HG02678 (cell line): ENCODE data around the gene CEP72.
"Not testable (repeated sequence)": the region's sequence is repeated elsewhere in the genome, so short reads cannot be mapped to it uniquely, and the experiment has no call there.

Experiments
- ATAC-seq: cut with Tn5 transposase; IDR thresholded peaks from one replicate; pipeline ENCODE4 v1.9.1; 2021; ENCODE audit warnings: mild to moderate bottlenecking, moderate library complexity; ENCODE audit not compliant: unreplicated experiment

Gene CEP72

DNA sequence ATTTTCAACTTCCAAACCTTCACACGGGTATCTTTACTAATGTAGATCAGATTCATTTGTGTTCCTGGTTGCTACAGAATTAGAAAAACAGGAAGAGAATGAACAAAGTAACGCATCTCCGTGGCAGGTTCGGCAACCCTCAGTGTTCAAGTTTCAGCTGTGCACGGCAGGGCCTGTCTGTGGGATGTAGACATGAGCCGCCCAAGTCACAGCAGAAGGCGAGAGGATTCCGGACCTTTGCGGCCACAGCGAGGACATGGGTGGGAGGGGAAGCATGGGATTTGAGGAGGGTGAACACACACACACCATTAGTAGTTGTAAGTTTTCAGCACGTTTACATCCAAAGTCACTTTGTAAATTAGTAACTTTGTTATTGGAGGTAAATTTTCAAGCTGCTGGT, 31.7 kb upstream of the CEP72 start:
- no peak for ATAC-seq

- no peak for ATAC-seq
These were observed 30.9 kb upstream of the CEP72 start for GRCh38 chr5:581266-581665.

DNA sequence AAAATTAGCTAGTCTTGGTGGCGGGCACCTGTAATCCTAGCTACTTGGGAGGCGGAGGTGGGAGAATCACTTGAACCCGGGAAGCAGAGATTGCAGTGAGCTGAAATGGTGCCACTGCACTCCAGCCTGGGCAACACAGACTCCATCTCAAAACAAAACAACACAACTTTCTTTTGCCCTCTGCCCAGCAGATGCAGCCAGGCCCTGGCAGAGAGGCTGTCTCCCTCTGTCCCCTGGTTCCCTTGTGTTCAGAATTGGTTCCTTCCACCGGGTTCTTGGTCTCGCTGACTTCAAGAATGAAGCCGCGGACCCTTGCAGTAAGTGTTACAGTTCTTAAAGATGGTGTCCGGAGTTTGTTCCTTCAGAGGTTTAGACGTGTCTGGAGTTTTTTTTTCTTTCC, 30.2 kb upstream of the CEP72 start:
- ATAC-seq, result no peak

GRCh38 chr5:582445-582844, 29.7 kb upstream of the CEP72 start:
- ATAC-seq, result not testable (repeated sequence)

- no peak for ATAC-seq
These were observed 29.1 kb upstream of the CEP72 start for GRCh38 chr5:582936-583635.

- ATAC-seq, result no peak
These were observed 28.5 kb upstream of the CEP72 start for GRCh38 chr5:583645-584044.

DNA sequence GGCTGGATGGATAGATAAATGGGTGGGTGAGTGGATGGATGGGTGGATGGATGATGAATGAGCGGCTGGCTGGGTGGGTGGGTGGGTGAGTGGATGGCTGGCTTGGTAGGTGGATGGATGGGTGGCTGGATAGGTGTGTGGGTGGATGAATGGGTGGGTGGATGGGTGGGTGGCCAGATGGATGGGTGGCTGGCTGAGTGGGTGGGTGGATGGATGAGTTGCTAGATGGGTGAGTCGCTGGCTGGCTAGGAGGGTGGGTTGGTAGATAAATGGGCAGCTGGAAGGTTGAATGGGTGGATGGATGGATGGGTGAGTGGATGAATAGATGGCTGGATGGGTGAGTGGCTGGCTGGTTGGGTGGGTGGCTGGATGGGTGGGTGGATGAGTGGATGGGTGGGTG, 27.9 kb upstream of the CEP72 start:
- no peak for ATAC-seq

- ATAC-seq, result no peak
These were observed 27.3 kb upstream of the CEP72 start for GRCh38 chr5:584846-585245.

DNA sequence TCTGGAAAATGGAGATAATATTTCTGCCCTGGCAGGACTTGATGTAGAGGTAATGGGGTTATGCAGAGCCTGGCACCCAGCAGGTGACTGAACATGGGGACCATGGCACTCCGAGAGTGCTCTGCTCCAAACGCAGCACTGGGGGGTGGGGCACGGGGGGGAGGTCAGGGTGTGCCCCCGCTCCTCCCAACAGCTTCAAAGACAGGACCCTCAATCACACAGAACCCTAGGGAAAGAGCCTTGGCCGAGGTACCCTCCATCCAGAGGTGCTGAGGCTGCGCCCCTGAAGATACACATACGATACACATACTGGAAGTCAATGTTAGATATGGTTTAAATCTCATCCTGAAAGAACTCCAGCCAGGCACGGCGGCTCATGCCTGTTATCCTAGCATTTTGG, 26.6 kb upstream of the CEP72 start:
- ATAC-seq, result no peak

- no peak for ATAC-seq
These were observed 26.0 kb upstream of the CEP72 start for GRCh38 chr5:585962-586628.

DNA sequence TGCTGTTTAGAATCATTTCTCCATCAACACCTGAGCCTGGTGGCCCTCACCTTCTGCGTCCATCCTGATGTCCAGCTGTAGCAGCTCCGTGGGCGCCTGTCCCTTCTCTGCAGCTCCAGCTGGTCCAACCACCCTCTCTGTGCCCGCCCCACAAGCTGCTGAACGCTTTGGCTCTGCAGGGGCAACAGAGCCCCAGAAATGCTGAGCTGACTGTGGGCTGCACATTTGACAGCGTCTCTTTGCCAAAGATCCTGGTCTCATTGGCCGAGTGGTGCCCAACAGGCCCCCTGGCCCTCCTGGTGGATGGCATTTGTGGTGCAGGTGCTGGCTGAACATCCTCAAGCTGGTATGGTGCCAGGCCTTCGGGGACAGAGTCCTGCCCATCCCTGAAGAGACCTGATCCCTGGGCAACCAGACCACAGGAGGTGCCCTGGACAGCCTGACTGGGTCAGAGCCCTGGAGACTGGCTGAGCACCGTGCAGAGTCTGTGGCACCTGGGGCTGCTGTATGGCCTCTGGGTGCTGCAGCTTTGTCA, 25.3 kb upstream of the CEP72 start:
- no peak for ATAC-seq

- ATAC-seq, result no peak
These were observed 24.7 kb upstream of the CEP72 start for GRCh38 chr5:587403-587802.

DNA sequence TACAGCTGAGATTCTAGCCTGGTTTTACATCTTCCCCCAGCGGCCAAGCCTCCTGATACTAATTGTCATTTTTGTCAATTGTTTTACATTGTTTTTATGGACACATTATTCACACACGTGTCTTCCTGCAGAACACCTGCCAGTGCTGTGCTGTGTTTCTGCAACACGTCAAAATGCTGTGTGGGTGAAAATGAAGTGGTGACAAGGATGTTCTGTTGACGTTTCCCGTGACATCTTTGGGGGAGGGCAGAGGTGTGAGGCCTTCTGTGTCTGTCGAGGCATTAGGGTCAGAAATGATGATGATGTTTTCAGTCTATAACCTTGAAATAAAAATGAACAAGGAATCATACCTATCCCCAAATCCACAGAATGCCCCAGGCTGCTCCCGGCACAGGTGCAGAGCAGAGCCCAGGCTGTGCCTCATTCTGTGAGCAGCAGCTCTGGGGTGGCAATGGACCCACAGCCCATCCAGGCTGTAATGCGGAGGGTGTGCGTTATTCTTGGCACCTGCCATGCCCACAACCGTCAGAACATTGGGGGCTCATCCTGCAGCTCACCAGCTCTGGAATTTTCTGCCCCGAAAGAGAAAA, 23.6 kb upstream of the CEP72 start:
- no peak for ATAC-seq

DNA sequence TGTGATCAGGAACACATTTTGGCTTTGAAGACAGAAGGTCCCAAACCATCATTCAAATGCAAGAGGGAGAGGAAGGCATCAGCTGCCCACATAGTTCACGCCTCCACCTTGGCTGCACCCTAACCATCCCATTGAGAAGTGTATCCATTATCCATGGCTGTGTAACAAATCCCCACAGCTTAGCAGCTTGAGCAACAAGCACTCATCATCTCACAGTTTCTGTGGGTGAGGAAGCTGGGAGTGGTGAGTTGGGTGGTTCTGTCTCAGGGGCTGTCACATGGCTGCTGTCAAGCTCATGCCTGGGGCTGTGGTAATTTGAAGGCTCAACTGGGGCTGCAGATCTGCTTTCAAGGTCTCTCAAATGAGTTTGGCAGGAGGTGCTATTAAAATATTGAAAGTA, 23.0 kb upstream of the CEP72 start:
- ATAC-seq, result no peak

GRCh38 chr5:589588-589987, 22.6 kb upstream of the CEP72 start:
- no peak for ATAC-seq

DNA sequence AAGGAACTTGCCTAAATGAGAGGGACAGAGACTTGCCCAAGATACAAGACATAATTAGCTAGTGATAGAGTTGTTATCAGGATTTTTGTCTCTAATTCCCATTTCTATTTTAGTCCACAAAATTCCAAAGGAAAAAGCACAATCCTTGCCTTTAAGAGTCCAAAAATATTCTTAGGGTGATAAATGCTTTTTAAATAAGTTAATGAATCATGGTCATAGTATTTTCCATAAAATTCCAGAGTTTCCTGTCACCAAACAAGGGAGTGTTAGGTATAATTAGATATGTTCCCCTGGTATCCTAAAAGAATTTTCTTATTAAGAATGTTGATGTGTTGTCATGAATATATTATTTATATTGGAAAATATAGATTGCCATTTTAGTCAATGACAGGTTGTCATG, 21.8 kb upstream of the CEP72 start:
- ATAC-seq, result no peak

DNA sequence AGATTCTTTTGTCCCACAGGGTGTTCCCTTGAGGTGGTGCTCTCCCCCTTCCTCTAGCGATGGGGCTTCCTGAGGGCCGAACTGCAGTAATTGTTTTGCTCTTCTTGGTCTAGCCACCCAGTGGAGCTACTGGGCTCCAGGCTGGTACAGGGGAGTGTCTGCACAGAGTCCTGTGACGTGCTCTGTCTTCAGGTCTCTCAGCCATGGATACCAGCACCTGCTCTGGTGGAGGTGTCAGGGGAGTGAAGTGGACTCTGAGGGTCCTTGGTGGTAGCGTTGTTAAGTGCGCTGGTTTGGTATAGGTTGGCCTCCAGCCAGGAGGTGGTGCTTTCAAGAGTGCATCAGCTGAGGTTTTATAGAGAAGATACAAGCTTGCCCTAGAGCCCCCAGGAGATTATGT, 20.4 kb upstream of the CEP72 start:
- no peak for ATAC-seq

DNA sequence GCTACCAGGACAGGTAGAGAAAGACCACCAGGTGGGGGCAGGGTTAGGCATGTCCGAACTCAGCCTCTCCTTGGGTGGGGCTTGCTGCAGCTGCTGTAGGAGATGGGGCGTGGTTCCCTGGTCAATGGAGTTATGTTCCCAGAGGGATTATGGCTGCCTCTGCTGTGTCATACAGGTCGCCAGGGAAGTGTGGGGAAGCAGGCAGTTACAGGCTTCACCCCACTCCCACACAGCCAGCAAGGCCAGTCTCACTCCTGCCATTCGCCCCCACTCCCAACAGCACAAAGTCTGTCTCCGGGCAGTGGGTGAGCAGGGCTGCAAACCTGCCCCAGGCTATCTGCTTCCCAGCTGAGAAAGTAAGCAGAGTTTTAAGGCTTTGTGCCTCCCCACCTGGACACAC, 20.0 kb upstream of the CEP72 start:
- ATAC-seq, result no peak

DNA sequence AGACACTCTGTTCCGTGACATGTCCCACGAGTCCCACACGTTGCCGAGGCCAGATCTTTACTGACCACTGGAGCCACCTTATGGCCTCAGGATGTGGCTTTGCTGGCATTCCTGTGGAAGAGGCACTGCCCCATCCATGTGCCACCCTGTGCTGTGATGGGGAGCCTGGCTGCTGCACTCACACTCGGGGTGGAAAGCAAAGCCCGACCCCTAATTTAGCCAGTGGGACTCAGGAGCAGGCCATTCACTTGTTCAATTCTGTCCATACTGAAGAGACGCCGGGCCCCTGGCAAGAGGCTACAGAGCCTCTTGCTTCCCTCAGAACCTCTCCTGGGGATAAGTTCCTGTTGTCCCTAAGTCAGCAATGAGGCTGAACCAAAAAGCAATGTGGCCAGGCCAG, 18.6 kb upstream of the CEP72 start:
- no peak for ATAC-seq

- ATAC-seq, result no peak
These were observed 17.8 kb upstream of the CEP72 start for GRCh38 chr5:594226-594860.

DNA sequence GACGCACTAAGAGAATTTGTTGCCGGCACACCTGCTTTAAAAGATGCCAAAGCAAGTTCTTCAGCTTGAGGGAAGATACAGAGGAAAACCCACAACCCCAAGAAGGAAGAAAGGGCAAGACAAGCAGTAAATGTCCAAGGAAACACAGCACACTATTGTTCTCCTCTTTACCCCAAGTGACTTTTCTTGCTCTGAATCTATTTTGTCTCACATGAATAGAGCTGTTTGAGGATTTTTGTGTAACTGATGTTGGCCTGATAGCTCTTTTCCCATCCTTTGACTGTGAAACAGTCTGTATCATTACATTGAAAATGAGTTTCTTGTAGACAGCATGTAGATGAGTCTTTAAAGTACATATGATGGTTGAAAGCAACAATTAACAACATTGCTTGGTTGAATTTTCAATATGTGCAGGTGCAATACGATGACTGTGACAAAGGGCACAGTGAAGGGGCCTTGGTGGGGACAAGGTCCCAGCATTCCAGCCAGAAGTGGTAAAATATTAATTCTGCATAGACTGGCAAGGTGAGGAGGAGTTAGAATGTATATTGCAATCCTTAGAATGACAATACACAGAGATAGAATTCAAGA, 16.8 kb upstream of the CEP72 start:
- no peak for ATAC-seq
